NCI-H526 (cell line): ENCODE results near the gene CHST15.
"Not testable (repeated sequence)": the region's sequence is repeated elsewhere in the genome, so short reads cannot be mapped to it uniquely, and the experiment has no call there.

Experiments used
- DNase-seq, 2 experiments: peaks; one replicate each; lab custom pipeline; 2025; lab: John Stamatoyannopoulos, UW

The CHST15 gene

DNA sequence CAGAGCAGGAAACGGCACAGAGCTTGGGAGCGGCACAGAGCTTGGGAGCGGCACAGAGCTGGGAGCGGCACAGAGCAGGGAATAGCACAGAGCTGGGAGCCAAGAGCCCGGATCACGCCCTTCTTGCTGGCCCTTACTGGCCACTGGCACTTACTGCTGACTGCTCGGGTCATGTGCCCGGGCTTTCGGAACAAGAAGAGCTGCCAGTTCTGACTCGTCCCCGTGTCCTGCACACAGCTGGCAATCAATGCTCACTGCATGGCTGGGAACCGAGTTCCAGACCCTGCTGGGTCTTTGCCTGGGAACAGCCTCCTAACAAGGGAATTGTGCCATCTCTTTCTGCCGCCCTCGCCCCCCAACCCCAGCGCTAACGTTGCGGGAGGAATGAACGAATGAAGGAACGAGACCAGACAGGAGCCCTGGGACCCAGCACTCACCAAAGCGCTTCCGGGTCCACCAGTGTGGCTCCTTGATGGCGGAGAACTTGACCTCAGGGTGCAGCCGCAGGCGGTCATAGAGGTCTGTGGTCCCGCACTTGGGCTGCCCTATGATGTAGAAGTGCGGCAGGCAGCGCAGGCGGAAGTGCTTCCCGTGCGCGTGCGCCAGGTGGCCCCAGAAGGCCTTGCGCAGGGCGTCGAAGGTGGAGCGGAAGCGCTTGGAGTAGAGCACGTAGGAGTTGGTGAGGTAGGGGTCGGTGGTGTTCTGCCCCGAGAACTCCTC is 49.1 kb downstream of the CHST15 start:
- DNase-seq, result no peak

DNA sequence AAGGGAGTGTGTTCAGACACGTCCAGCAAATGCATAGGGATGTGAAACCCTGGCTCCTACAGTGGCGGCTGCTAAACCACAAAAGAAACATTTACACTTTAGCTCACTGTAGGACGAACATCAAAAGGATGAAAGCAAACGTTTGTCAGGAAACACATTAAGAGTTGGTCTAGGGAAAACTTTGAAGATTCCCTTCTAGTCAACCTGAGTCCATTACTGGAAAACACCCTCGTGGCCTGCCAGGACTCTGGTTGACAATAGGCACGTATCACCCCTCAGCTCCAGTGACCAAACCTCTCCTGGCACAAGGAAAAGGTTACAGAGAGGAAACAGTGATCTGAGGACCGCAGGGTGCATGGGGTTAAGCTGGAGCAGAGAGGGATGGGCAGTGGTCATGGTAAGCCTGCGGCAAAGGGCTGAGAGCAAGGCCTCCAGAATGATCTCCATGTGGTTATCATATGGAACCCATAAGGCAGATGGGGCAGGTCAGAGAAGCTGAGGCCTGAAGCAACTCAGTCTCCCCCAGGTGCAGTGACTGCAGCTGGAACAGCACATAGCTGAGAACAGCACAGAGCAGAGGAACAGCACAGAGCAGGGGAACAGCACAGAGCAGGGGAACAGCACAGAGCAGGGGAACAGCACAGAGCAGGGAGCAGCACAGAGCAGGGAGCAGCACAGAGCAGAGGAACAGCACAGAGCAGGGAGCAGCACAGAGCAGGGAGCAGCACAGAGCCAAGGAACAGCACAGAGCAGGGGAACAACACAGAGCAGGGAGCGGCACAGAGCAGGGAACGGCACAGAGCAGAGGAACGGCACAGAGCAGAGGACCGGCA is 49.9 kb downstream of the CHST15 start:
- no peak for DNase-seq

DNA sequence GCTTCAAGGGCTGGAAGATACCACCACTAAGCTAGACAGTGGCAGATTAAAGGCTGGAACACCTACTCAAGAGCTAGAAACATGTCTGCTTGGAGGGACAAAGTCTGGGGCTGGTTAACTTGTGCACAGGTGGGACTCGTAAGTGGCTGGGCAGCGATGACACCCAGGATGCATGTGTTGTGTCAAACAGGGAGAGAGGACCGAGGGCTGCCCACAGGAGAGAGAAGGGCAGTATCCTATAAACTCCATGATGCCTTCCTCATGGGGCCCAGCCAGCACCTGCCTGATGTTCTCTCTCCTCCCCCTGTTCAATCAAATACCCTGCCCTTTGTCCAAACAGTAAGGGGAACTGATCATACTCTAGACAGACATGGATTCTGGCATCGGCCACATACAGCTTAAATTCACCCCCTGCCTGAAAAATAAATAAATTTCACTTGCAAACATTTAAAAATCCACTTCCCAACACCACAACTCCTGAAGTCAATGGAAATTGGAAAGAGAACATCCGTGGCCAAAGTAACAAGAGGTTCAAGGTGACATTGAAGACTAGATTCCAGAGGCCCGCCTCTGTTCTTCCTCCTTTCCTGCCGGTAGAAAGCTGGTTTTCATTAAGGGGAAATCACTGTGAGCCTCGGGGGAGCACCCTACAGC is 50.6 kb downstream of the CHST15 start:
- no peak for DNase-seq

DNA sequence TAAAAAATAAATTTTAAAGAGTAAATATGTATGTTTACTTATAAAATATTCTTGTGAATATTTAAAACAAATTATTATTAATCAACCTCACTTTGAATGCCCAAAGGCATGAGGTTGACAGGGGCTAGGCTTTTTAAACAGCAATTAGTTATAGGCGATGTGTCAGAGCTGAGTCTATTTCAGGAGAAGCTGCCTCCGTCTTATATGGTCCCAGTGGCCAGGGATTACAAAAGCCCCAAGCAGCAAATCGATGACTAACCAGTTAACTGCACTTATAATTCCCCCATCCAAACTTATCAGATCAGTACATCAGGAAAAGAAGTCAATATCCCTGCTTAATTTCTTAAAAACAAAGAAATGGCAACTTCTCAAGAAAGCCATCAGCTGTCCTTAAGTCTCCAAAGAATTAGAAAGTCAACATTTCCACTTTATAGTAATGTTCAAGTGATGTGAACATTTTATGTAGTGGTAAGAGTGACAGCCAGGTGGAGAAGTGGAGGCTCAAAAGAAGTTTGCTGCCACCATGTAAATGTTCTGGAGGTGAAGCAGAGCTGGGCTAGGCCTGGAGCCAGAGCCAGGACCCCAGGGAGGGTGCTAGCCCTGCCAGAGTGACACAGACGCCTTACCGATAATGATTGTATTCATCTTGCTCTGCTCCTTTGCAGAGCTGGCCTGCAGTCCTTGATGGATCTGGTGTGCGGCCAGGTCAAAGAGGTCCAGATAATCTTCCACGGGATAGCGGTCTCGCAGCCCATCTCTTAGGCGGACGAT is 51.5 kb downstream of the CHST15 start:
- no peak for DNase-seq

DNA sequence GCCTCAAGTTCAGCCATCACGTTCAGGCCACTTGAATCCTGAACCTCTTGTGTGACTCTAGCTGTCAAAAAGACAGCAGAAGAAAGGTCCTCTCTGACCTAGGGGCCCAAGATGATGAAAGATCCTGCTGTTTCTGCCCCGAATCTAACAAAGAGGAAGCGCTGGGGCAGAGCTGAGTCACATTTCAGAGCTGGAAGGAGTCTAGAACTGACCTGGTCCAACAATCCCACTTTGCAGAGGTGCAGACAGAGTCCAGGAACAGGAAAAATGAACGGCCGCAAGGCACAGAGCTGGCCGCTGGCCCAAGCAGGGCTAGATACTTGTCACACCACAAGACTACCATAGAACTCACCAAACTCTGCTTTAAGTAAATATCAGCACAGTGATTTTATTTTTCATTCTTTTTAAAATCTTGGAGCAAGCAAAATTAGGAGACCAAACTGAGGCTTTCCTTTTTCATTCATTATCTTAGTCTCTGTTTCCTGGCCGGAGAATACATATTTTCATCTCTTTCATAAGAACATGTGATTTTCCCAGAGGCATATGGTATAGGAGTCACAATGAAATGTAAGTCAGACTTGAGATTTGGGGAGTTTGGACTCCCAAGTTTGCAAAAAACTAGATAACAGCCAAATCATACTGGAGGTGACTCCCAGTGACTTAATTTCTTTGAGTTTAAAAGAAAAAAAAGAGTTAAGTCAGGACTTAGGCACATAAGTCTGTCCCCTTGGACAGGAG is 52.8 kb downstream of the CHST15 start:
- DNase-seq, result no peak

DNA sequence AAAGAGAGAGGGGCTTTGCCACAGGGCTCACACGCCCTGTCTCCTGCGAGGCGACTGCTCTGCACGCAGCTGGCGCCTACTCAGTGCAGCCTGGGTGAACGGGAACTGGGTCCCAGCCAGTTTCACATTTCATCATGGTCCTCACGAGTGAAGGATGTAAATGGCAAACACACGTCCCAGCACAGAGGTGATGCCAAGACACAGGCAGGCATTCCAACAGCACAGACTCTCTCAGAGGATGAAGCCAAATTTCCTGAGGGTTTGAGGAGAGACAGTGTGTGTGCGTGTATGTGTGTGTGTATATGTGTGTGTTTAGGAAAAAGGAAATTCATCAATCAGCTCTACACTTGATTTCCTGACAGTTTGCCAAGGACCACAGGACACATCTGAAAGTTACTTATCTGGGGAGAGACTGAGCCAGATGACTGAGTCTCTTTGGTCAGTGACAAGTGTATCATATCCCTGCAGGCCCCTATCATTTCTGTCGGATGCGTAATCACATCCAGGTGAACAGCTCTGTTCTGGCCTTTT is 53.9 kb downstream of the CHST15 start:
- DNase-seq, result no peak

DNA sequence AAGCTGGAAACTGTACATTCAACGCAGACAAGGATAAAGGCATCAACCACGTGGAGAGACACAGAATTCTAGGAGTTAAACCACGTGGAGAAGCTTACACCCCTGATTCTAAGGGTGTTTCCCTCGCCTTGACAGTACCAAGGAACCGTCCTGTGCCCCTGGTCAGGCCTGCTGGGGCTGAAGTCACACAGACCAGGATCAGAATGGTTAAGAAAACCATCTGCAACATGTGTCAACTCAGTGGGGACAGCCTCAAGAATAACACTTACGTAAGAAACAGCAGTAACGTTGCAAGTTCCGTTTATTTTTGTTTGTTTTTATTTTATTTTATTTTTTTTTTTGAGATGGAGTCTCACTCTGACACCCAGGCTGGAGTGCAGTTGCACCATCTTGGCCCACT is 55.6 kb downstream of the CHST15 start:
- no peak for DNase-seq

DNA sequence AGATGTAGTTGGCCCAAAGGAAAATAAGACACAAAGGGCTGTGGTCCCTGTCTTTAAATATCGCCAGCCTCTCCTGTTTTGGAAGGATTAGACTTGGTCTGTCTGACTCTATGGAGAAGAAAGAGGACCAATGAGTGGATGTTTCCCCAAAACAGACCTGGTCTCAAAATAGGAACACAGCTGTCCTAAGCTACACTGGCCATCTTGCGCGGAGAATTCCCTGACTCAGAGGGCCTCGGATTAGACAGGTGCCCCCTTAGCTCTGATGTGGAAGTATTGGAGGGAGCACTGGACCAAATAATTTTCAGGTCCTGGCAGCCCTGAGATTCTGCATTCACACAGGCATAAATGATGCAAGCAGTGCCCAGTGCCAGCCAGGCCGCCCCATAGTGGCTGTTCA is 56.1 kb downstream of the CHST15 start:
- DNase-seq, result no peak

DNA sequence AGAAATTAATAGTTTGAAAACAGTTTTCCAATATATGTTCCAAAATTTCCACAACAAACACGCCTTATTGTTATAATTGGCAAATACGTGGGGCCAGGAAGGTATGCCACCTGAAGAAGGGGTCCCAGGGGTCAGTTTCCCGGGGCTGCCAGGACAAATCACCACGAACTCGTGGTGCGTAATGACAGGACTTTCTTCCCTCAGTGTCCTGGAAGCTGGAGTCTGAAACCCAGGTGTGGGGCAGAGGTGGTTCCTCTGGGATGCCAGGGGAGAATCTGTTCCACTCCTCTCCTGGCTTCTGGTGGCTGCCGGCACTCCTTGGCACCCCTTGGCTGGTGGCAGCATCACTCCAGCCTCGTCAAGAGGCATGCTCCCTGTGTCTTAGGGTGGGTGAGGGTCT is 56.7 kb downstream of the CHST15 start:
- DNase-seq, result no peak

DNA sequence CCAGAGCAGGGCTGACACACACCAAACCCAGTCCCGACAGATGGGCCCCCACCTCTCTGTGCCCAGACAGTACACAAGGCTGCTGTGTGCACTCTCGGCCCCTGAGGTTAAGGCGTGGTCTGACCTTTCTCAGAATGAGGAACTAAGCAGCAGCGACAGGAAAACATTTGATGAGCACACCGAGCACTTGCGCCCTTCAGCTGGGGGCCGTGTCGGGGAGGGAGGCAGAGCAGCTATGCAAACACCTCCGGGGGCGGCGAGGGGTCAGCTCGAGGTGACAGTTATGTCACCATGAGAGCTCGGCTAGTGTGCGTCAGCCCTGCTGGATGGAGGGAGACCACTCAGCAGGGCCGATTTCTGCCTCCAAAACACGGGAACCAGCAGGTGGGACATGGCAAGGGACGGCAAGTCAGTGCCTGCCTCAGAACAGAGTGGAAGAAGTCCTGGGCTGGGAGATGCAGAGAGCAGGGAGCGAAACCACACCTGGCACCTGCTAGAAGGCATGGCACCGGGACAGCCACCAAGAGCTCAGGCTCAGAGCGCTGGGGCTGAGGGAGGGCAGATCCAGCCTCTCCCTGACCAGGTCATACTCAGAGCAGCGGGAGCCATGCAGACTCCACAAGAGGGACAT is 57.4 kb downstream of the CHST15 start:
- peak in 1 of 2 experiments; percentile 37 for DNase-seq

DNA sequence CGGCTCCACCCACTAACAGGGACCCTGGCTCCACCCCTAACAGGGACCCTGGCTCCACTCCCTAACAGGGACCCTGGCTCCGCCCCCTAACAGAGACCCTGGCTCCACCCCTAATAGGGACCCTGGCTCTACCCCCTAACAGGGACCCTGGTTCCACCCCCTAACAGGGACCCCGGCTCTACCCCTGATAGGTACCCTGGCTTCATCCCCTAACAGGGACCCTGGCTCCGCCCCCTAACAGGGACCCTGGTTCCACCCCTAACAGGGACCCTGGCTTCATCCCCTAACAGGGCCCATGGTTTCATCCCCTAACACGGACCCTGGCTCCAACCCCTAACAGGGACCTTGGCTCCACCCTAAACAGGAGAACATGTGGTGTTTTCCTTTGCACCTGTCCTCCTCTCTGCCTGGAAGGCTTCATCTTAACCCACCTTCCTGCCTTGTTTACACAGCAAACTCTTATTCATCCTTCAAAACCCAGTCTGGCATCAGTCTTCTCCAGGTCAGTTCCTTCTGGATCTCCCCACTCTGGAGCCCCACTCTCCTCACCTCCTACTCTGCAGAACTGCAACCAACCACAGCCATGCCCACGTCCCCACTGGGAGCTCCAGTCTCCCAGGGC is 58.0 kb downstream of the CHST15 start:
- no peak for DNase-seq

DNA sequence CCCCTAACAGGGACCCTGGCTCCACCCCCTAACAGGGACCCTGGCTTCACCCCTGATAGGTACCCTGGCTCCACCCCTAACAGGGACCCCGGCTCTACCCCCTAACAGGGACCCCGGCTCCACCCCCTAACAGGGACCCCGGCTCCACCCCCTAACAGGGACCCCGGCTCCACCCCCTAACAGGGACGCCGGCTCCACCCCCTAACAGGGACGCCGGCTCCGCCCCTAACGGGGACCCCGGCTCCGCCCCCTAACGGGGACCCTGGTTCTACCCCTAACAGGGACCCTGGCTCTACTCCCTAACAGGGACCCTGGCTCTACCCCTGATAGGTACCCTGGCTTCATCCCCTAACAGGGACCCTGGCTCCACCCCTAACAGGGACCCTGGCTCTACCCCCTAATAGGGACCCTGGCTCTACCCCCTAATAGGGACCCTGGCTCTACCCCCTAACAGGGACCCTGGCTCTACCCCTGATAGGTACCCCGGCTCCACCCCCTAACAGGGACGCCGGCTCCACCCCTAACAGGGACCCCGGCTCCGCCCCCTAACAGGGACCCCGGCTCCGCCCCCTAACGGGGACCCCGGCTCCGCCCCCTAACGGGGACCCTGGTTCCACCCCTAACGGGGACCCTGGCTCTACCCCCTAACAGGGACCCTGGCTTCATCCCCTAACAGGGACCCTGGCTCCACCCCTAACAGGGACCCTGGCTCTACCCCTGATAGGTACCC is 58.7 kb downstream of the CHST15 start:
- not testable (repeated sequence) for DNase-seq

DNA sequence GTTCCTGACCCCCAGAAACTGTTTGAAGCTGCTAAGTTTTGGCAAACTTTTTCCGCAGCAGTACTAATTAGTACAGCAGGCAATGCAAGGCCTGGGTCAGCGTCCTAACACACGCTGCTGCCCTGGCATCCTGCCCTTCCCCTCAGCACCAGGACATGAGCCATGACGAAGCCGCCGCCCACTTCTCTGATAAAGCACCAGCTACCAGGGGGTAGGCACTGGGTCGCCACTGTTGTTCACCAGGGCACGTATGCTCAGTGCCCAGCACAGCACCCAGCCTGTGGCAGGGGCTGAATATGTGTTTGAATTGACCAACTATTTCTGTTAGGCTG is 59.5 kb downstream of the CHST15 start:
- DNase-seq, result no peak

DNA sequence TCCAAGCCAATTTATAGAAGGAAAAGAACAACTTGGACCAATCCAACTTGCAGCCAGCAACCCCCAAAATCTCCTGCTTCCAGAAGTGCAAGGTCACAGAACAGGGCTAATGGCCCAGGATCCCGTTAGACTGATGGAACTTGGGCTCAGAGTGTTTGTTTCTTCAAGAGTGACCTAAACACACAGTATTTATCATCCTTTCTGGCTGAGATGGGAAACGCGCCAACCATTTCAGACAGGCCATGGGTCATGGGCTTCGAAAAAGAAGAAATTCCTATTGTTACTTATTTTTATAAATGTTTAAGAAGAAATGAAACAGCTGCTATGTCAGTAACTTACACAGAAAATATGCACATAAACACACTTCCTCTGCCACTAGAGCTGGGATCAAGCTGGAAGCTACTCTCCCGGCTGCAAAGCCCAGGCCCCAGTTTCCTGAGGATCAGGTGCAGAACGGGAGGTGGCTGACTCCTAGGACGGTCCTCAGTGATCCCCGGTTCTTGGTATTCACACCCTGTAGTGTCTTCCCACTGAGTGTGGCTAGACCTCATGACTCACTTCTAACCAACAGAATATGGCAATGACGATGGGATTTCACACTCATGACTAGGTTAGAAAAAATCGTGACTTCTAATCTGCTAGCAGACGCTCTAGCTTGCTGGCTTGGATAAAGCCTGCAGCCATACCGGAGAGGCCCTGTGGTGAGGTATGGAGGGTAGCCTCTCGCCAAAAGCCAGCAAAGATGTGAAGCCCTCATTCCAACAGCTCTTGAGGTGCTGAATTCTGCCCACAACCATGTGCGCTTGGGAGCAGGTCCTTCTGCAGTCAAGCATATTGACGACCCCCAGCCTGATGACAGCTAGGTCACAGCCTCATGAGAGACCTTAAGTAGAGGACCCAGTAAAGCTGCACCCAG is 60.2 kb downstream of the CHST15 start:
- no peak for DNase-seq

DNA sequence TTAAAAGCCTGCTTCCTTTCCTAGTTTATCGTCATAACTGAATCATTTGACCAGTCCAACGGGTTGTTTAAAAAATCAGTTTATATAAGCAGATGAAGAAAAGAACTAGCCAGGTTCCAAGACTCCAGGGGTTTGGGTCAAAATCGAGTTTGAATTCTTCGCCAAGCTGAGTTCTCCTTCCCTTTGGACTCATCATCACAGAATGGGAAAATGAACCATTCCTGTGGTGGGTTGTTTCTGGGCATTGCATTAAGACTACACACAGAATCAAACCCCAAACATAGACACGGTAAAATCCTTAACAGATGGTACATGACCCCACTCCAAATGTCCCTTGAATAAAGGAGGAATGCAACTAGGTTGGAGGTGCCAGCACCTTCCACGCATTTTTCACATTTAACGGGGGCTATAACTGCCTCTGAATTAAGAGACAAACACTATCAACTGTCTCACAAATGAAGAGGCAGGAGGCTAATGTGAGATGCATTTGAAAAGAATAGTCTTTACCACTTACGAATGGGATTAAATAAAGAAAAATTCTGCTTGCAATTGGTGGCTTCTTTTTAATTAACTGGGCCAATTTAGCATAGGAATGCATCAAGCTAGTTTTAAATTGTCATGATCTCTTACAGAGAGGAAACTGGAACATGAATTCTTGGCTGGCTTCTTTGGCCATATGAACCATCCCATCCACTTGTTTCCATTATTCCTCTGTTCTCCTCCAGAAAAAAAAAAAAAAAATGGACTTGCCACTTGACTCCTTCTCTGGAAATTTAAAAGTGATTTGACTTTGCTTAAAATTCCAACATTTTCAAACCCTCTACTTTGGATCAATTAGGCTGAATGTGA is 61.1 kb downstream of the CHST15 start:
- no peak for DNase-seq

DNA sequence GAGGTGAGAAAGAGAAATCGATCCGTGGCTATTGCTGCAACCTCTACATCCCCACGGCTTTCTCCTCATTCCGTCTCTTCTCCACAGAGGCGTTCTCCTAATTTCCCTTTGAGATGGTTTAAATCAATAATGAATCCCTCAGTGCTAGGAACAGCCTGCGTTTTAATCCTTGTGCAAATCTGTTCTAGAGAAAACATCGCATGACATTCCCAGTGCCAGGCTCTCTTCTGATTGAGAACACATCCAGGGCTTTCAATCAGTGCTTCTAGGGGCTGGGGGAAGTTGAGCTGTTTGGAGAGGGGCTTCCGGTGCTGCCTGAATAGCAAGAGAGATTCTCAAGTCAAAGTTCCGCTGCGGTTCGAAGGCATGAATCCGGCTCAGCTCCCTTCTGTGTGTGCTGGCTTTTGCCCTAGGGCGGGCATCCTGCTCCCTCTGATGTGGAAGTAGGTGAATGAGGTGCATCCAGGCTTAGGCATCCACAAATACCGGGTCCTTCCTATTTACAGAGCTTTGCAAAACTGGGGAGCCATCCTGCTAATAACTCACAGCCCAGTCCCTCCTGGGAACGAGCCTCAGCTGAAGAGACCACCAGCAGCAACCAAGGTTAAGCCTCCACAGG is 62.8 kb downstream of the CHST15 start:
- DNase-seq, result no peak

DNA sequence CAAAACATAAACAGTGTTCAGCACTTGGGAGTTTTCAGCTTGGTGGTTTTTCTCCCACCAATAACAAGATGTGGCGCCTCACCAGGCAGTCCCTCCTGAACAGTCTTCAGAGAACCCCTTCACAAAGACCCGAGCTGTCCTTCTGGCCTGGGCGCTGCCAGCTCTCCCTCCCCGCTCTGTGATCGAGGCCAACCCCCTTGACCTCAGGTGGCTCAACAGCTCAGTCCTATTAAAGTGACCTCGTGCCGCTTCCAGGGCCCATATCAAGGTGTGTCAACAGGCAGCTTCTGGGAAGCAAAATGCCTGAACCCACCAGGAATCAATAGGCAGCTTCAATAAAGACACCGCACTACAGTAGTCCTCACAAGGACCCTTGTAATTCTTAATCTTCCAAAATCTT is 63.3 kb downstream of the CHST15 start:
- no peak for DNase-seq
